Bronchial epithelial cell (primary cell): ENCODE measurements around the gene TNFRSF19. TPM values are rescaled to one million over a fixed set of nuclear protein-coding genes. Genes with fewer than 3 reads are reported as not detected.

ENCODE experiments used
- DNase-seq: peaks from one replicate; pipeline ENCODE4 v3.0.0-alpha.2; 2010; ENCODE audit warnings: low read depth
- FAIRE-seq: peaks from 2 replicates; lab custom pipeline; 2011; peaks lifted over from hg19 to GRCh38; lab: Jason Lieb, UNC
- H3K27me3 ChIP-seq: 2 replicates; pipeline ENCODE4 v1.5.1; 2011; ENCODE audit warnings: low read length; ENCODE audit not compliant: control insufficient read depth, insufficient read depth
- H3K36me3 ChIP-seq: 2 replicates; pipeline ENCODE4 v1.5.1; 2011; ENCODE audit warnings: low read length; ENCODE audit not compliant: control insufficient read depth, insufficient read depth
- H3K4me3 ChIP-seq: 2 replicates; pipeline ENCODE4 v1.5.1; 2011; ENCODE audit warnings: mild to moderate bottlenecking, low read depth, low read length, control low read depth
- total RNA-seq: library from RNA; depleted of rRNA; stranded (reverse); fragments of >200 nt; gene quantifications from 2 replicates; pipeline ENCODE4 v1.2.1, GENCODE V29; 2014
- TF ChIP-seq, protein P1 (sequence below): IDR thresholded peaks from 2 replicates; pipeline ENCODE4 v1.5.1; 2011; ENCODE audit warnings: mild to moderate bottlenecking, moderate library complexity, low read length, control low read depth, inconsistent platforms; ENCODE audit not compliant: insufficient read depth, severe bottlenecking

The TNFRSF19 gene
- total RNA-seq, 1 donor from 2014 or later, result 1.3 TPM

DNA sequence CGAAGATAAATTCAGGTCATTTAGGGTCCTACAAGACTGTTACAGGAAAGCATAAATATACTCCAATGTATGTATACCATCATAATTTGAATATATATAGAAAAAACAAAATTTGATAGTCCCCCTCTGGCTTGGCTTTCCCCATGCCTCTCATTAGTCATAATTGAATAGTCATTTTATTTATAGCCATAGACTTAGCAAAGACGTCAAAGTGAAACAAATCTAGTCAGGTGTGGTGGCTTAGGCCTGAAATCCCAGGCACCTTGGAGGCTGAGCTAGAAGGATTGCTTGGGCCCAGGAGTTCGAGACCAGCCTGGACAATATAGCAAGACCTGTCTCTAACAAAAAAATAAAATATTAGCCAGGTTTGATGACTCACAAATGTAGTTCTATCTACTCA is 141.1 kb downstream of the TNFRSF19 start:
- H3K36me3 ChIP-seq, result no peaks in the 10 kb centered on the region
- TF ChIP-seq, protein P1, sequence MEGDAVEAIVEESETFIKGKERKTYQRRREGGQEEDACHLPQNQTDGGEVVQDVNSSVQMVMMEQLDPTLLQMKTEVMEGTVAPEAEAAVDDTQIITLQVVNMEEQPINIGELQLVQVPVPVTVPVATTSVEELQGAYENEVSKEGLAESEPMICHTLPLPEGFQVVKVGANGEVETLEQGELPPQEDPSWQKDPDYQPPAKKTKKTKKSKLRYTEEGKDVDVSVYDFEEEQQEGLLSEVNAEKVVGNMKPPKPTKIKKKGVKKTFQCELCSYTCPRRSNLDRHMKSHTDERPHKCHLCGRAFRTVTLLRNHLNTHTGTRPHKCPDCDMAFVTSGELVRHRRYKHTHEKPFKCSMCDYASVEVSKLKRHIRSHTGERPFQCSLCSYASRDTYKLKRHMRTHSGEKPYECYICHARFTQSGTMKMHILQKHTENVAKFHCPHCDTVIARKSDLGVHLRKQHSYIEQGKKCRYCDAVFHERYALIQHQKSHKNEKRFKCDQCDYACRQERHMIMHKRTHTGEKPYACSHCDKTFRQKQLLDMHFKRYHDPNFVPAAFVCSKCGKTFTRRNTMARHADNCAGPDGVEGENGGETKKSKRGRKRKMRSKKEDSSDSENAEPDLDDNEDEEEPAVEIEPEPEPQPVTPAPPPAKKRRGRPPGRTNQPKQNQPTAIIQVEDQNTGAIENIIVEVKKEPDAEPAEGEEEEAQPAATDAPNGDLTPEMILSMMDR, result no peak
- no peak for DNase-seq
- no peaks in the 10 kb centered on the region for H3K27me3 ChIP-seq
- no peak overlapping the region for H3K4me3 ChIP-seq
- FAIRE-seq, result no peak

DNA sequence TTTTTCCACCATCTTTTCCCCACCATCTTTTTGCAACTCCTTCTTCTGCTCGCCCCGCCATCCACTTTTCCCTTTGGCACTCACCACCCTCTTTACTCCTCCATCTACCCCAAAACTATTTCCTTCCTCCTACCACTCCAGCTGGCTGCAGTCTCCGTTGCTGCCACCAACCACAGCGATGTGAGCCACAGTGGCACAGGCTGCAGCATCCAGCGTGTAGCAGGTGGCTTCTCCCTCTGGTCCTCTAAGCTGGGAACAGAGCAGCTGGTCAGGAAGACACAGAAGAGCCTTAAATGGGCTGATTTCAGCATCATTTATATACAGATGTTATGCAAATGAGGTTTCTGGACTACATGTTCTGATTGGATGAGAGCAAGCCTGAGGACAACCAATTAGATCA is 144.5 kb downstream of the TNFRSF19 start:
- no peak for DNase-seq
- H3K27me3 ChIP-seq, result no peaks in the 10 kb centered on the region
- no peak for FAIRE-seq
- no peak overlapping the region for H3K4me3 ChIP-seq
- H3K36me3 ChIP-seq, result no peaks in the 10 kb centered on the region
- TF ChIP-seq, protein P1, result no peak

GRCh38 chr13:23715092-23715761 is 145.0 kb downstream of the TNFRSF19 start:
- DNase-seq (no peak), FAIRE-seq (no peak)
- TF ChIP-seq, protein P1, result no peak

DNA sequence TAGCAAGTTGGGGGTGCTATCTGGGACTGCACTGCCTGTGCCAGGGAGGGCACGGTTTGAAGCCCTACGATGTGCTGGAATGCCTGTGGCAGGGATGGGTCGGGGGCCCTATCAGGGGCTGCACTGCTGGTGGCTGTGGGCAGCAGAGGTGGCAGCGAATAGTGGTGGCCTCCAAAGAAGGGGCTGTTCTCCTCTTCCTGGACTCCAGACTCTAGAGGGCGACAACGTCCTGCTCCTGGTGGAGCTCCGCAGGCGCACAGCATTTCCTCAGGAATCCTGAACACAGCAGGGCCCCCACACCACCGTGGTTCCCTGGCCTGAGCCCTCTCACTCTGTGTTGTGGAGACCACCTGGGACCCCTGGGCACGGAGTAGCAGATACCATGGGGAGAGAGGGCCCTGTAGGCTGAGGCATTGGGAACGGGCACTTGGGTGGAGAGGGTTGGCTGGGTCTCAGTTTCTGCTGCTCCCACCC is 145.6 kb downstream of the TNFRSF19 start:
- DNase-seq (no peak), FAIRE-seq (no peak)

More at GRCh38 chr13:23715092-23715761, 145.0 kb downstream of the TNFRSF19 start:
- no peaks in the 10 kb centered on the region for H3K36me3 ChIP-seq
- H3K4me3 ChIP-seq, result no peak overlapping the region
- H3K27me3 ChIP-seq, result no peaks in the 10 kb centered on the region

GRCh38 chr13:23716401-23716800 is 146.2 kb downstream of the TNFRSF19 start:
- H3K36me3 ChIP-seq, result no peaks in the 10 kb centered on the region
- DNase-seq, result no peak
- no peak overlapping the region for H3K4me3 ChIP-seq
- H3K27me3 ChIP-seq, result no peaks in the 10 kb centered on the region
- no peak for FAIRE-seq
- TF ChIP-seq, protein P1, result no peak

More for the DNA sequence above, 145.6 kb downstream of the TNFRSF19 start:
- Histone ChIP-seq H3K36me3 (no peaks in the 10 kb centered on the region), H3K4me3 (no peak overlapping the region), H3K27me3 (no peaks in the 10 kb centered on the region)
- TF ChIP-seq, protein P1, result peak; percentile 58
